ENCODE measurements around the gene CFAP99. TPM values are rescaled to one million over a fixed set of nuclear protein-coding genes. Genes with fewer than 3 reads are reported as not detected.

Gene CFAP99
- total RNA-seq, 1 donor from 2014 or later = not detected

GRCh38 chr4:2383760-2384159 lies 35.0 kb upstream of the CFAP99 start:
- no peaks in the 10 kb centered on the region for H3K36me3 ChIP-seq
- peaks cover 13% of the 10 kb centered on the region for H3K4me1 ChIP-seq
- TF ChIP-seq EZH2 (IDR thresholded peaks at IDR 0.05) = no peak
- TF ChIP-seq CTCF (IDR thresholded peaks at IDR 0.05) = no peak
- no peak for TF ChIP-seq EZH2phosphoT487 (IDR thresholded peaks at IDR 0.05)
- no peaks in the 10 kb centered on the region for H3K79me2 ChIP-seq (ENCODE audit: low read depth)
- Mint-ChIP-seq H3K9me3 (peaks cover 13% of the 10 kb centered on the region), H3K4me1 (peaks cover 28% of the 10 kb centered on the region), H3K4me3 (peak overlapping the region; percentile 63), H3K36me3 (peaks cover 2% of the 10 kb centered on the region), H3K27ac (peak overlapping the region; percentile 93), H3K27me3 (ENCODE audit: insufficient read depth, low read depth) (peaks cover 10% of the 10 kb centered on the region)
- H3K27ac ChIP-seq = no peak overlapping the region
- H3K4me3 ChIP-seq = no peak overlapping the region
- no peaks in the 10 kb centered on the region for H3K27me3 ChIP-seq
- H2AFZ ChIP-seq (replicated peaks) = no peak overlapping the region
- H3K9ac ChIP-seq = no peak overlapping the region
- H4K20me1 ChIP-seq (ENCODE audit: low read depth) = no peaks in the 10 kb centered on the region
- H3K4me2 ChIP-seq = no peak overlapping the region
- no peak for DNase-seq (ENCODE audit: low spot score)
- H3F3A ChIP-seq (ENCODE audit: low read depth) = peaks cover 12% of the 10 kb centered on the region
- H3K9me3 ChIP-seq (ENCODE audit: low read depth) = no peaks in the 10 kb centered on the region

- peaks cover 13% of the 10 kb centered on the region for H3K4me1 ChIP-seq
- H3K4me3 Mint-ChIP-seq = peak overlapping the region; percentile 77
- no peaks in the 10 kb centered on the region for H4K20me1 ChIP-seq (ENCODE audit: low read depth)
- no peak overlapping the region for H3K4me2 ChIP-seq
- no peak overlapping the region for H3K4me3 ChIP-seq
- H3K79me2 ChIP-seq (ENCODE audit: low read depth) = no peaks in the 10 kb centered on the region
- peaks cover 13% of the 10 kb centered on the region for H3K9me3 Mint-ChIP-seq
- H3K27ac Mint-ChIP-seq = peak overlapping the region; percentile 93
- peak; percentile 38 for TF ChIP-seq CTCF (IDR thresholded peaks at IDR 0.05)
- TF ChIP-seq EZH2phosphoT487 (IDR thresholded peaks at IDR 0.05) = no peak
- peaks cover 10% of the 10 kb centered on the region for H3K27me3 Mint-ChIP-seq (ENCODE audit: insufficient read depth, low read depth)
- H3K9me3 ChIP-seq (ENCODE audit: low read depth) = no peaks in the 10 kb centered on the region
- H3F3A ChIP-seq (ENCODE audit: low read depth) = peaks cover 12% of the 10 kb centered on the region
- no peak overlapping the region for H3K27ac ChIP-seq
- no peaks in the 10 kb centered on the region for H3K36me3 ChIP-seq
- no peak overlapping the region for H3K9ac ChIP-seq
- peaks cover 2% of the 10 kb centered on the region for H3K36me3 Mint-ChIP-seq
- peak; percentile 49 for DNase-seq (ENCODE audit: low spot score)
- no peaks in the 10 kb centered on the region for H3K27me3 ChIP-seq
- peaks cover 28% of the 10 kb centered on the region for H3K4me1 Mint-ChIP-seq
- no peak overlapping the region for H2AFZ ChIP-seq (replicated peaks)
Measured at GRCh38 chr4:2384245-2384644, 34.5 kb upstream of the CFAP99 start.

- no peak overlapping the region for H3K9ac ChIP-seq
Measured at GRCh38 chr4:2385516-2385915, 33.2 kb upstream of the CFAP99 start.

More at GRCh38 chr4:2385516-2385915, 33.2 kb upstream of the CFAP99 start:
- Mint-ChIP-seq H3K9me3 (peaks cover 8% of the 10 kb centered on the region), H3K4me3 (peak overlapping the region; percentile 27), H3K27me3 (ENCODE audit: insufficient read depth, low read depth) (peaks cover 8% of the 10 kb centered on the region), H3K27ac (peak overlapping the region; percentile 96), H3K36me3 (peaks cover 2% of the 10 kb centered on the region), H3K4me1 (peaks cover 33% of the 10 kb centered on the region)
- H3K27ac ChIP-seq = no peak overlapping the region
- H4K20me1 ChIP-seq (ENCODE audit: low read depth) = no peaks in the 10 kb centered on the region
- no peak overlapping the region for H2AFZ ChIP-seq (replicated peaks)
- TF ChIP-seq CTCF (IDR thresholded peaks at IDR 0.05) = no peak
- no peaks in the 10 kb centered on the region for H3K36me3 ChIP-seq
- no peaks in the 10 kb centered on the region for H3K9me3 ChIP-seq (ENCODE audit: low read depth)
- DNase-seq (ENCODE audit: low spot score) = peak; percentile 68
- no peak overlapping the region for H3K4me3 ChIP-seq
- H3K79me2 ChIP-seq (ENCODE audit: low read depth) = no peaks in the 10 kb centered on the region
- peaks cover 4% of the 10 kb centered on the region for H3K27me3 ChIP-seq
- H3F3A ChIP-seq (ENCODE audit: low read depth) = peaks cover 12% of the 10 kb centered on the region
- H3K4me2 ChIP-seq = peak overlapping the region; percentile 20
- peaks cover 22% of the 10 kb centered on the region for H3K4me1 ChIP-seq
